Lower leg skin (tissue), 3 donors: ENCODE results near the gene TMEM134.

Experiments
- CTCF ChIP-seq, 3 donors: fragments of 450-650 bp; IDR thresholded peaks; one replicate each; pipeline ENCODE4 v1.5.1; 2016; ENCODE audit warnings: antibody characterized with exemption in 3 of 3, mild to moderate bottlenecking in 3 of 3, moderate library complexity in 2 of 3
- POLR2A ChIP-seq, 2 donors: fragments of 450-650 bp; IDR thresholded peaks; one replicate each; pipeline ENCODE4 v1.6.1; 2016 to 2017; ENCODE audit warnings: antibody characterized with exemption in 2 of 2, mild to moderate bottlenecking in 1 of 2, moderate library complexity in 1 of 2

- TF ChIP-seq CTCF (IDR thresholded peaks at IDR 0.05) (no peak), POLR2A (IDR thresholded peaks at IDR 0.05) (no peak)
Observed at GRCh38 chr11:67498544-67498972, 29.5 kb upstream of the TMEM134 start.
